Right lobe of liver (tissue), 6 donors: Measurements from ENCODE around the gene RNF17. TPM values are rescaled to one million over a fixed set of nuclear protein-coding genes. Genes with fewer than 3 reads are reported as not detected.

Source experiments
- ATAC-seq, 4 donors: fragments of 200-7000 bp; cut with Tn5 transposase; one replicate each; pipeline ENCODE4 v1.9.1; 2020; ENCODE audit warnings: mild to moderate bottlenecking in 4 of 4, moderate library complexity in 4 of 4
- DNase-seq, 3 donors: peaks; one replicate each; pipeline ENCODE4 v3.0.0-alpha.2; 2020
- H3K27ac ChIP-seq, 3 donors: fragments of 200-600 bp; one replicate each; pipeline ENCODE4 v1.8.0; 2022
- H3K27me3 ChIP-seq, 2 donors: fragments of 200-600 bp; one replicate each; pipeline ENCODE4 v1.8.0; 2022
- H3K36me3 ChIP-seq, 4 donors: fragments of 200-600 bp; sonication (generic) in 1 of 4; one replicate each; pipeline versions ENCODE4 v1.5.1 to v1.8.0; 2017 to 2022; ENCODE audit warnings: control low read depth in 1 of 4
- H3K4me1 ChIP-seq, 4 donors: fragments of 200-600 bp; sonication (generic) in 1 of 4; one replicate each; pipeline versions ENCODE4 v1.5.1 to v1.8.0; 2017 to 2022; ENCODE audit warnings: control low read depth in 1 of 4
- H3K4me3 ChIP-seq, 3 donors: fragments of 200-600 bp; one replicate each; pipeline ENCODE4 v1.8.0; 2022
- H3K9me3 ChIP-seq, 4 donors: fragments of 200-600 bp; sonication (generic) in 1 of 4; one replicate each; pipeline versions ENCODE4 v1.5.1 to v1.8.0; 2017 to 2022; ENCODE audit warnings: control low read depth in 1 of 4
- POLR2A ChIP-seq: fragments of 450-650 bp; IDR thresholded peaks from one replicate; pipeline ENCODE4 v1.6.1; 2017; ENCODE audit warnings: antibody characterized with exemption, mild to moderate bottlenecking
- WGBS: methylation state at CpG from one replicate; pipeline ENCODE4 v1.1.6; 2018; ENCODE audit warnings: low coverage, low lambda C conversion rate; ENCODE audit not compliant: insufficient coverage; ENCODE audit errors: missing lambda C conversion rate; 5-methylcytosine and 5-hydroxymethylcytosine counted together
- intact Hi-C, 2 donors: fragments of 100-400 bp; cut with DNase I; formaldehyde crosslinking; loops; one replicate each; pipeline versions ENCODE4 v1.11.2 to v1.14.1; 2022
- total RNA-seq, 6 experiments: library from RNA; depleted of rRNA in 2 of 6; stranded (reverse); fragments of >200 nt in 2 of 6; fragmentation: NEBNext Ultra II Directional in 3 of 6; extraction: Animal tissue kit (Norgen Biotek cat#: 25700) in 3 of 6; gene quantifications; one replicate each; pipeline versions ENCODE4 v1.1.0 to v1.2.4, GENCODE V29; 2016 to 2023
- TF ChIP-seq, protein P1 (sequence below), 4 donors: fragments of 200-600 bp in 3 of 4; fragments of 450-650 bp in 1 of 4; IDR thresholded peaks; one replicate each; pipeline versions ENCODE4 v1.5.1 to v1.8.0; 2016 to 2022; ENCODE audit warnings: antibody characterized with exemption in 4 of 4, mild to moderate bottlenecking in 2 of 4
- donor health status: DM: no; HTN: yes; CAD: no.
- donor health status: DM: no; HTN: no; CAD: no.
- donor health status: DM: no; HTN: no; CAD: no.
- donor health status: DM: no; HTN: yes; CAD: no.
- donor health status: DM: no; HTN: yes; CAD: no.

RNF17 gene
- total RNA-seq, 6 experiments from 2014 or later = not detected

DNA sequence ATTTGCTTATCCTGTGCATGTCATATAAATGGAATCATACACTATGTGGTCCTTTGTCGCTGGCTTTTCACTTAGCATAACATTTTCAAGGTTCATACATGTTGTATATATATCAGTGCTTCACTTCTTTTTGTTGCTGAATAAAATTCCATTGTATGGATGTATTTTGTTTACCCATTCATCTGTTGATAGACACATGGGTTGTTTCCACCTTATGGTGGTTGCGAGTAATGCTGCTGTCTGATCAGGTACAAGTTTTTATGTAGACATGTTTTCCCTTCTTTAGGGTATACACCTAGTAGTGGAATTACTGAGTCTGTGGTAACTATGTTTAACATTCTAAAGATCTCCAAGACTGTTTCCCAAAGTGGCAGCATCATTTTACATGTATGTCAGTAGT, 102.5 kb downstream of the RNF17 start:
- no peak for ATAC-seq
- H3K27me3 ChIP-seq = no peaks in the 10 kb centered on the region
- no peak for DNase-seq

DNA sequence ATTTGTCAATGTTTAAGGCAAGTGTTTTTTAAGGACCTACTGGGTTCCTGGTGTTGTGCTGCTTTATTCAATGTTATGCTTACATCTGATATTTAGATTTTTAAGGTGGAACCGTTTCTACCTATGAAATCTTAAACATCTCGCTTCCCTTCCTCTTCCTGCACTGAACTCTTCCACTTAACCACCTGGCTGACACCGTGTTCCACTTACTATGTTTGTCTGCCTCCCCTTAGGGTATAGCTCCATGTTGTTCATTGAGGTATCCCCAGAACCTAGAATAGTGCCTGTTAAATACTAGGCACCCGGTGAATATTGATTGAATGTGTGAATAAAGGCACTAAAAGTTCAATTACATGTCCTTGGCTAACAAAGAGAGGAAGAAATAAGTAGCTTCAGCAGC, 104.9 kb downstream of the RNF17 start:
- TF ChIP-seq, protein P1, sequence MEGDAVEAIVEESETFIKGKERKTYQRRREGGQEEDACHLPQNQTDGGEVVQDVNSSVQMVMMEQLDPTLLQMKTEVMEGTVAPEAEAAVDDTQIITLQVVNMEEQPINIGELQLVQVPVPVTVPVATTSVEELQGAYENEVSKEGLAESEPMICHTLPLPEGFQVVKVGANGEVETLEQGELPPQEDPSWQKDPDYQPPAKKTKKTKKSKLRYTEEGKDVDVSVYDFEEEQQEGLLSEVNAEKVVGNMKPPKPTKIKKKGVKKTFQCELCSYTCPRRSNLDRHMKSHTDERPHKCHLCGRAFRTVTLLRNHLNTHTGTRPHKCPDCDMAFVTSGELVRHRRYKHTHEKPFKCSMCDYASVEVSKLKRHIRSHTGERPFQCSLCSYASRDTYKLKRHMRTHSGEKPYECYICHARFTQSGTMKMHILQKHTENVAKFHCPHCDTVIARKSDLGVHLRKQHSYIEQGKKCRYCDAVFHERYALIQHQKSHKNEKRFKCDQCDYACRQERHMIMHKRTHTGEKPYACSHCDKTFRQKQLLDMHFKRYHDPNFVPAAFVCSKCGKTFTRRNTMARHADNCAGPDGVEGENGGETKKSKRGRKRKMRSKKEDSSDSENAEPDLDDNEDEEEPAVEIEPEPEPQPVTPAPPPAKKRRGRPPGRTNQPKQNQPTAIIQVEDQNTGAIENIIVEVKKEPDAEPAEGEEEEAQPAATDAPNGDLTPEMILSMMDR (IDR thresholded peaks at IDR 0.05) = no peak
- no peak for TF ChIP-seq POLR2A
- Histone ChIP-seq H3K4me3 (no peak overlapping the region), H3K4me1 (no peaks in the 10 kb centered on the region), H3K27ac (no peak overlapping the region), H3K9me3 (no peaks in the 10 kb centered on the region), H3K36me3 (no peaks in the 10 kb centered on the region), H3K27me3 (no peaks in the 10 kb centered on the region)
- DNase-seq (no peak), ATAC-seq (no peak)
- intact Hi-C loops = no loop called here
- WGBS = 42% methylated on average over 4 of the region's 4 CpGs

More for the DNA sequence above, 102.5 kb downstream of the RNF17 start:
- H3K27ac ChIP-seq = no peak overlapping the region
- intact Hi-C loops = no loop called here
- H3K9me3 ChIP-seq = no peaks in the 10 kb centered on the region
- TF ChIP-seq, protein P1 (IDR thresholded peaks at IDR 0.05) = no peak
- TF ChIP-seq POLR2A = no peak
- 68% methylated on average over 2 of the region's 2 CpGs for WGBS
- no peaks in the 10 kb centered on the region for H3K4me1 ChIP-seq
- no peaks in the 10 kb centered on the region for H3K36me3 ChIP-seq
- no peak overlapping the region for H3K4me3 ChIP-seq

DNA sequence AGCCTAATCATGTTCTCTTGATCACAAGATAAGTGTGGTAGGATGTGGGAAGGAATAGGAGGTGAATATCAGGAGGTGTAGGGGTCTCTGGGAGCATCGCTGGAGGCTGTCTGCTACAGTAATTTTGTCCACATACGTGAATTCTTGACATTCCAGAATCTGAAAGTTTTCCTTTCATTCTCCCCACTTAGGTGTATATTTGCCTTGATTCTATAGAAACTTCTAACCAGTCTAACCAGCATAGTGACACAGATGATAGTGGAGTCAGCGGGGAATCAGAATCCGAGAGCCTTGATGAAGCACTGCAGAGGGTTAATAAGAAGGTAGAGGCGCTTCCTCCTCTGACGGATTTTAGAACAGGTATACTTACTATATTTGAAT, 106.4 kb downstream of the RNF17 start:
- WGBS = 71% methylated on average over 6 of the region's 6 CpGs
- no peak overlapping the region for H3K27ac ChIP-seq
- TF ChIP-seq, protein P1 (IDR thresholded peaks at IDR 0.05) = no peak
- TF ChIP-seq POLR2A = no peak
- DNase-seq = no peak
- intact Hi-C loops = no loop called here
- no peaks in the 10 kb centered on the region for H3K36me3 ChIP-seq
- no peaks in the 10 kb centered on the region for H3K4me1 ChIP-seq
- no peaks in the 10 kb centered on the region for H3K9me3 ChIP-seq
- no peak for ATAC-seq
- no peak overlapping the region for H3K4me3 ChIP-seq
- H3K27me3 ChIP-seq = no peaks in the 10 kb centered on the region

DNA sequence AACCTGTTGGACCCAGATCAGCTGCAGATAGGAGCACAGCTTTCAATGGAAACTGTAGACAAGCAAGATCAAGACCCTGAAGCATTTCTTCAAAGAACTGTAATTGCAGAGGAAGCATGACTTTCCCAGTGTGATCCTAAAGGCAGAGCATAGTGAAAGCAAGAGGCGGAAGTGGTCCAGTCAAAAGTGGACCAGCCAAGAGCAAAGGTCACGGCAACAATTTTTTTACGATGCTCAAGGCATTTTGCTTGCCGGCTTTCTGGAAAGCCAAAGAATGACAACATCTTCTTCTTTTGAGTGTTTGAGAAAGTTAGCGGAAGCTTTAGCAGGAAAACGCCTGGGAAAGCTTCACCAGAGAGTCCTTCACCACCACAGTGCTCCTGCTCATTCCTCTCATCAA, 111.6 kb downstream of the RNF17 start:
- Histone ChIP-seq H3K27ac (no peak overlapping the region), H3K4me1 (no peaks in the 10 kb centered on the region), H3K27me3 (no peaks in the 10 kb centered on the region), H3K4me3 (no peak overlapping the region), H3K36me3 (no peaks in the 10 kb centered on the region), H3K9me3 (no peaks in the 10 kb centered on the region)
- intact Hi-C loops = no loop called here
- WGBS = 71% methylated on average over 5 of the region's 6 CpGs
- TF ChIP-seq POLR2A = no peak
- TF ChIP-seq, protein P1 (IDR thresholded peaks at IDR 0.05) = no peak
- no peak for ATAC-seq
- DNase-seq = no peak

DNA sequence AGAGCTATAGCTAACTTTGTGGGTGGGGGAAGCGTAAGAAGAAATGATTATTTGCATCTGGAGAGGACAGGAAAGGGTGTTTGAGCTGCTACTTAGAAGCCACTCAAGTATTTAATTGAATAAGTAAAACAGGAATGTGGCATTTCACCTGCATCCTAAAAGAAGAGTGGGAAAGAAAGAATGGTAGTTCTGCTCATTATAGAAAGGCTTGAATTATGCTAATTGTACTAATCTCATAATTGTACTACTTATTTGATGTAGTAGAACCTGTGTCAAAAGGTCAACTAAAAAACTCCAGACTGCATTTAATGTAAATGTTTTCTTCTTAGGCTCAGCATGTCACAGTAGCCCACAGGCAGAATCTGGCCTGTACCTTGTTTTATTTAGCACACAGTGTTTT, 113.6 kb downstream of the RNF17 start:
- 62% methylated on average over 1 of the region's 1 CpG for WGBS
- H3K9me3 ChIP-seq = no peaks in the 10 kb centered on the region
- no peak overlapping the region for H3K27ac ChIP-seq
- TF ChIP-seq, protein P1 (IDR thresholded peaks at IDR 0.05) = no peak
- no peak for TF ChIP-seq POLR2A
- DNase-seq (no peak), ATAC-seq (no peak)
- H3K4me3 ChIP-seq = no peak overlapping the region
- intact Hi-C loops = no loop called here
- no peaks in the 10 kb centered on the region for H3K27me3 ChIP-seq
- no peaks in the 10 kb centered on the region for H3K36me3 ChIP-seq
- no peaks in the 10 kb centered on the region for H3K4me1 ChIP-seq
